HT-29 (cell line): ENCODE measurements around the gene ARF5. TPM values are rescaled to one million over a fixed set of nuclear protein-coding genes. Genes with fewer than 3 reads are reported as not detected.
"Not testable (repeated sequence)": the region's sequence is repeated elsewhere in the genome, so short reads cannot be mapped to it uniquely, and the experiment has no call there.

ENCODE experiments used
- DNase-seq: peaks from one replicate; pipeline ENCODE4 v3.0.0-alpha.2; 2015; ENCODE audit warnings: low spot score
- total RNA-seq: library from RNA; depleted of rRNA; stranded (reverse); fragments of >200 nt; shearing (Covaris generic); gene quantifications from 2 replicates; pipeline ENCODE4 v1.2.3, GENCODE V29; 2014; rRNA removed

ARF5 gene
- total RNA-seq = 349 and 366 TPM in 2 replicates

DNA sequence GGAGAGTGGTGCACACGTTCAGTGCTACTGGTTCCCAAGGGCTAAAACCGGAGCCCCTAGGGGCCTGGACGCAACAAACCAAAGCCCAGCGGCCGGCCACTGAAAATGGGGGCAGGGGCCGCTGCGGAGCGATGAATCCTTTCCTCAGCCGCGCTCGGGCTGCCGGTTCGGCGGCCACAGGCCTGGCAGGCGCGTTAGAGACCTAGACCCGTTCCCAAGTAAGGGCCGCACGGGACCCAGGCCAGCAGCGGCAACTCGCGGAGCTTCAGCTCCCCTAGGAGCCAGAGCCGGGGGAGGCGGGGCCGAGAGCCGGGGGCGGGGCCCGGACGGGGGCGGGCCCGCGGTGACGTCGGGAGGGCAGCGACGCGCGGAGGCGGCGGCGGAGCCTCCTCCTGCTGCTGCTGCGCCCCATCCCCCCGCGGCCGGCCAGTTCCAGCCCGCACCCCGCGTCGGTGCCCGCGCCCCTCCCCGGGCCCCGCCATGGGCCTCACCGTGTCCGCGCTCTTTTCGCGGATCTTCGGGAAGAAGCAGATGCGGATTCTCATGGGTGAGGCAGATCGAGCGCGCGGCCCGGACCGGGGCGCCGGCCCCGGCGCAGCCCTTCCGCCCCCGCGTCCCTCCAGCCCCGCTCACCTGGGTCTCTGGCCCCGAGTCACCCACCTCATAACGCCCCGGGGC is at the start of gene ARF5:
Gene ARF5 (plus strand): TSS at position 393 of the 678 bp plus-strand sequence. CDS start 88 bp downstream, at position 481.
- peak; percentile 87 for DNase-seq

DNA sequence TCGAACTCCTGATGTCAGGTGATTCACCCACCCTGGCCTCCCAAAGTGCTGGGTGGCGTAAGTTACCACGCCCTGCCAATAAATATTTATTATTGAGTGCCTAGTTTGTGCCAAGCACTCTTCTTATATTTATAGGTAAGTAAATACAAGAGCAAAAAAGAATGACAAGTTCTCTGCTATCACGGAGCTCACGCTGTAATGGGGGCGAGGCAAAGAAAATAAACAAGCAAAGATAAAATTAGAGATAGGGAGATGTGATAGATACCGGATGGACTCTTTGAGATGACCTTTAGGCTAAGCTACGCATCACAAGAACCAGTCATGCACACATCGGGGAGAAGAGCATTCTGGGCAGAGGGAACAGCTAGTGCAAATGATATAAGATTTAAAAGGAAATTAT is 49.1 kb upstream of the ARF5 start:
- no peak for DNase-seq

DNA sequence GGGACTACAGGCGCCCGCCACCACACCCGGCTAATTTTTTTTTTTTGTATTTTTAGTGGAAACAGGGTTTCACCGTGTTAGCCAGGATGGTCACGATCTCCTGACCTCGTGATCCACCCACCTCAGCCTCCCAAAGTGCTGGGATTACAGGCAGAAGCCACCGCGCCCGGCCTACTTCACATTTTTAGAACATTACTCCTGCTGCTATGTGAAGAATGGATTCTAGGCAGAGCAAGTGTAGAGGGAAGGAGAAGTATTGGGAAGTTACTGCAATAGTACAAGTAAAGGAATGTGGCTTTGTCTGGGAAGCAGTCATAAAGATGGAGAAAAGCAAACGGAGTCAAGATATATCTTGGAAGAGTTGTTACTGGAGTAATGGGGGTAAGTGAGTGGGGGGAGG is 47.8 kb upstream of the ARF5 start:
- DNase-seq = not testable (repeated sequence)

DNA sequence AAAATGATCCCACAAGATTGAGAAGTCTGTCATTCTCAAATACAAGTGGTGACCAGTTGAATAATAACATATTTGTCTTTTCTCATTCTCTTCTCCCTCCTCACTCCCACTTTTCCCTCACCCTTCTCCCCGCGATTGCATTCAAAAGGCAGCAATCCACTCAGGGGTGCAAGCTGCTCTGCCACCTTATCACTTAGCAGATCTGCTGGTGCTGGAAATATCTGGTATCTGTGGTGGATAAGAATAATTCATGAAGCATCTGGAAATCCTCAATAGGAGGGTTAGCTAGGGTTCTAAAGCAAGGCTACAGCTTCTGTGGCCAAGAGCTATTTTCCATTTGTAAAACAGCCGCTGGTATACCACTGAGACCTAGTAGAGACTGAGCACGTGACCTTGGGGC is 46.7 kb upstream of the ARF5 start:
- DNase-seq = no peak

DNA sequence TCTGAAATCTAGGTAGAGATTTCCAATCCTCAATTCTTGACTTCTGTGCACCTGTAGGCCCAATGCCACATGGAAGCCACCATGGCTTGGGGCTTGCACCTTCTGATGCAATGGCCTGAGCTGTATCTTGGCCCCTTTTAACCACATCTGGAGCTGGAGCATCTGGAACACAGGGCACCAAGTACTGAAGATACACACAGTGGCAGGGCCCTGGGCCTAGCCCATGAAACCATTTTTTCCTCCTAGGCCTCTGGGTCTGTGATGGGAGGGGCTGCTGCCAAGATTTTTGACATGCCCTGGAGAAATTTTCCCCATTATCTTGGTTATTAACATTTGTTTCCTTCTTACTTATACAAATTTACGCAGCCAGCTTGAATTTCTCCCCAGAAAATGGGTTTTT is 41.9 kb upstream of the ARF5 start:
- DNase-seq = no peak

DNA sequence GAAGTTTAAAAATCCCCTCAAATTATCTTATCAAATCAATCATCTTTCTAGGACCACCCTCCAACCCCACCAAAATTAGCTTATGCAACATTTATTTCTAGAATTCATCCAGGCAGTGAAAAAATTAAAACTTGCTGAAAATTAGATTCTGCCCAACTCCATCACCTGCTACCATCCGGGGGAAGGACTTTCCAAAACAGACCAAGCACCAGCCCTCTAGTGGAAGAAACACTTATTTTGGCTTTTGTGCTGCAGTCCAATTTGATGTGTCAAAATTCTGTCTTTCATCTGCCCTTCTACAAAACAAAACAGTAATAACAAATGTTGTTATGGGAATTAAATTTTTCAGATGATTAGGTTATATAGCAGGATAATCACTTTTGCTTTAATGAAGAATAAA is 38.0 kb upstream of the ARF5 start:
- DNase-seq = no peak

DNA sequence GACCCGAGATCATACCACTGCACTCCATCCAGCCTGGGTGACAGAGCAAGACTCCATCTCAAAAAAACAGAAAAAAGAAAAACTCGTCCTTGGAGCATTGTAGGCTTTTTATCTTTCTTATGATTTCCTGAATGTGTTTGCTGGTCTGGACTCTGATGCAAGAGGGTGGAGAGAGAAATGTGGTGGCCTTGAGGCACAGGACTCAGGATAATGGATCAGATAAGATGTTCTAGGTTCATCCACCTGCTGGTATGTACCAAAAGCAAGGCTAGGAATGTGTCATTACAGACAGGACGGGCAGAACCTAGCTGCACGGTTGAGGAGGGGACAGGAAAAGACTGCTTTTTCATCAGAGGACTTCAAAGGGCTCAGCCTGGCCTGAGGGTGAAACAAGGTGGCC is 36.3 kb upstream of the ARF5 start:
- DNase-seq = no peak

DNA sequence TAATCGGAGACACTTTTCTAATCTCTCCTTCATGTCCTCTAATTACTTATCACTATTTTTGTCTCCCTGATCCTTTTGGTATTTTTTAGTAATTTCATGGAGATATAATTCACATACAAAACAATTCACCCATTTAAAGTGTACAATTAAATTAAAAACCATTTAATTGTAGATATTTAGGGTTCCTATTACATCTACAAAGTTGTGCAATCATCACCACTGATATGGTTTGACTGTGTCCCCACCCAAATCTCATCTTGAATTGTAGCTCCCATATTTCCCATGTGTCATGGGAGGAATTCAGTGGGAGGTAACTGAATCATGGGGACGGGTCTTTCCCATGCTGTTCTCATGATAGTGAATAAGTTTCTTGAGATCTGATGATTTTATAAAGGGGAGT is 31.8 kb upstream of the ARF5 start:
- no peak for DNase-seq

DNA sequence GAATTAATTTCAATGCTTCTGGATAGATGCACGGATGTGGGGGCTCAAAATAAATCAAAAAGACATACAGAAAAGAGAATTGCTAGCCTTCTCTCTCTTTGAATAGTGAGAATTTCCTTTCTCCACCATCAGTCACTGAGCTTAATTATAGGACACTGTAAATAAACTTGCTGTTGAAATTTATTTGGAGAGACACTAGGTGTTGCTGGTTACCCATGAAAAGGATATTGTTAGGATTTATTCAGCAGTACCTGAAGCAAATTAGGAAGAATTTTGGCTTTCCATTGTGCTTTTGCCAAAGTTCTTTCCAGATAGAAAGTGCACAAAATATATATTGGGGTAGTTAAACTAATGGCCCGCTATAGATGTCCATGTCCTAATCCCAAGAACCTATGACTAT is 30.4 kb upstream of the ARF5 start:
- no peak for DNase-seq

DNA sequence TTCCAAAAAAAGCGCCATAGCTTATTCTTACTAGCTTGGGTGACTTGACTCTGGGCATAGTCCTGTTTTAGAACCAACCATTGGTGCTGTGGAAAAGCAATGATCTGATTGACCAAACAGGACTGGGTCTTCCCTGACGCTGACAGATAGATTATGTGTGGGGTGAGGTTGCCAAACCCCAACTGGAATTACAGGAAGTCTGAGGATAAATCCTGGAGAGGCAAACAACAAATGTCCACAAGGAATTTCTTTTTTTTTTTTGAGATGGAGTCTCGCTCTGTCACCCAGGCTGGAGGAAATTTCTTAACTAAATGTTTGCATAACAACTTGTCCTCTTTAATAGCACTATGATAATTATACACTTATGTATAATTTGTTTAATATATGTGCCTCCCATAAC is 22.0 kb upstream of the ARF5 start:
- no peak for DNase-seq

DNA sequence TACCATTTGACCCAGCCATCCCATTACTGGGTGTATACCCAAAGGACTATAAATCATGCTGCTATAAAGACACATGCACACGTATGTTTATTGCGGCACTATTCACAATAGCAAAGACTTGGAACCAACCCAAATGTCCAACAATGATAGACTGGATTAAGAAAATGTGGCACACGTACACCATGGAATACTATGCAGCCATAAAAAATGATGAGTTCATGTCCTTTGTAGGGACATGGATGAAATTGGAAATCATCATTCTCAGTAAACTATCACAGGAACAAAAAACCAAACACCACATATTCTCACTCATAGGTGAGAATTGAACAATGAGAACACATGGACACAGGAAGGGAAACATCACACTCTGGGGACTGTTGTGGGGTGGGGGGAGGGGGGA is 20.2 kb upstream of the ARF5 start:
- DNase-seq = not testable (repeated sequence)

DNA sequence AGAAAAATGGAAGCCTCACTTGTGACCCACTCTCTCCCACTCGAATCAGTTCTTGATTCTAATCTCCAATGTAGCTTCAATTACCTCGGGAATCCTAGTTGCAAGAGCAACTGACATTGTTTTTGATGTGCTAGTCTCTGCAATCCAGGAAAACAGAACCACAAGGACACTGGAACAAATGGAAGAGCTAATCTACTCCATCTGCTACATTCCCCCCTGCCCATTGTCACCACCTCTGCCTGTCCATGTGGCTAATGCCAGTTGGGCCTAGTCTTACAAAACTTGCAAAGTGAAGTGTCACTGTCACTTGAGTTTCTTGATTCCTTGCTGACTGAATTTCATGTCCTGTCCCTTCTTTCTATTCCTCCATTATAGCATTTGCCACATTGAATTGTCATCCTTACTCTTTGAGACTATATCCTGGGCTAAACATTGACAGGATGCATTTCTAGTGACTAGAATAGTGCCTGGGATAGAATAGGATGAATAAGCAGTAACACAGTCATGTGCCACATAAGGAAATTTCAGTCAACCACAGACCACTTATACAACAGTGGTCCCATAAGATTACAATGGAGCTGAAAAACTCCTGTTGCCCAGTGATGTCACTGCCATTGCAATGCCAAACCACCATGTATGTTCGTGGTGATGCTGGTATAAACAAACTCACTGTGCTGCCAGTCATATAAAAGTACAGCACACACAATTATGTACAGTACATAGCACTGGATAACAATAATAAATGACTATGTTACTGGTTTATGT is 16.3 kb upstream of the ARF5 start:
- DNase-seq = no peak

DNA sequence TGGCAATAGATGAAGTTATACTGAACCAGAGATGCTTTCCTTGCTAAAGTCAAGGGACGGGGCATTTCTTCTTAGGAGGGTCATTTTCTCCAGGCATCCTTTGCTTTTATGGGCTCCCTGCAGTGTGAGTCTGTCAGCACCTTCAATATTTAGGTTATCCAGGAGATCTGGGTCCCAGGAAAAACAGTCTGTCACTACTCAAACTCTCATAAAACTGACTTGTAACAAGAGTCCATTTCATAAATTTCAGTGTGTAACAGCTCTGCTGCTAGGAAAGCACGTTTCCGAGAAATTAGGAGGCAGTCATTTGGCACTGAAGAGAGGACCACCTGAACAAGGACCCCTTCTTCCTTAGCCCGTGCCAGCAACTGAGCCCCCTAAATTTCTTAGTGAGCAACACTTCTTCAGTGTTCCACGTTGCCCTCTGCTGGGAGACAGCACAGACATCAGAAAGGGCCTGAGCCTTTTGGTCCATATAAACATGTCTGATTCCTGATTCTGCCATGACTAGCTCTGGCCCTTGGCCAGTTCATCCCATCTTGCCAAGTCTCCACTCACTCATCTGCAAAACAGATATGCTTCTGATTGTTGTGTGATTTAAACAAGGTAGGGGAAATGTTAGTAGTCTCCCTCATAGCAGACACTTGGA is 10.1 kb upstream of the ARF5 start:
- no peak for DNase-seq

DNA sequence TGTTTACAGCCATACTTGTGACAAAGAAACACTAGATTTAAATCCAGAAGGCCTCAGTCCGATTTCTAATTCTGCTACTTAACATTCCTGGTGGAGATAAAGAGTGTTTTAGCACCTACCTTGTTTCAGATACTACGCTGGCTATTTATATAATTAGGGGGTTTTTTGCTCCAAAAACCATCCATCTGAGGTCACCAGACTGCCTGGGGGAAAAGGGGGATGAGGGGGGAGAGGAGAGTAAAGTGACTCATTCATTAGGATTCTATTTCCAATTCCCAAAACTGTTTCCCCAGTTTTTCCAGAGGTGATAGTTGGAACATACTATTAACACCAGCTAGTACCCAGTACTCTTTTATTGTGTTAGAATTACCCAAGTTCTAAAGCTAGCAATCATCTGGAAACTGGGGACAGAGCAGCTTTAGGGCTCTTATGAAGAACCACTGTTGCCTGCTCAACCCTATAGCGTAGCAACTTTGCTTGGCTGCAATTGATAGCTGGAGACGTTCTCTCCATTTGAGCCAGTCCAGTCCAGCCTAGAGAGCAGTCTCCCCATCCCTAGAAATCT is 9.4 kb upstream of the ARF5 start:
- no peak for DNase-seq

DNA sequence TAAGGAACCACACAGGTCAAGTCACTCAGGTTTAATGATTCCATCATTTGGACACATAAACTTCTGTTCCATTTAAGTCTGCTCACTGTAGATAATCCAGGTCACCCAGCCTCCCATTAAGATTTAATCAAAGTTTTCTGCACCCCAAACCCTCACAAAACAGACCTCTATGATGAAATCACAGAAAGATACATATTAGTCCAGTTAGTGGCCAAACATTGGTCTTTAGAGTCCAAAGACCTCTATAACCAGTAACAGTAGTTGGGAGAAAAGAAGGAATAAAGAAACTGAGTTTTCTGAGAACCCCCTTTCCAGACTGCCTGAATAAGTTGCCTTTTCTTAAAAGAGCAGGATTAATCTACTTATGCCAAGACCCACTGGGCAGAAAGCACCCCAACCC is 7.6 kb upstream of the ARF5 start:
- DNase-seq = no peak

DNA sequence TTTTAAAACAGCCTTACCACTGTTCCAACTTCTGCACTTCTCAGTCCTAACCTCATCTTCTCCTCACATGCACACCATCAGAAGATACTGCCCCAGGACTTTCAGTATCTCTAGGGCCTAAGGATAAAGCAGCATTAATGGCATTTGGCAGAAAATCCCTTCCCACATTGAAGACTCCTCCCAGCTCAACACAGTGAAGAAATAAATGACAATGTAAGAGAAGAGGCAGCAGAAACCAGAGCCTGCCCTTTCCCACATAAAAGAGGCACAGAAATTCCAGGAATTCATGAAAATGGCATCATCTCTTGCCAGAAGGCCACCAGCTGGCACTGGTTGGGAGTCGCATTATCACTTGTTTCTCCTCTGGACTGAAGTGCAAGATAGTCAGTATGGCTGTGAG is 6.5 kb upstream of the ARF5 start:
- no peak for DNase-seq

DNA sequence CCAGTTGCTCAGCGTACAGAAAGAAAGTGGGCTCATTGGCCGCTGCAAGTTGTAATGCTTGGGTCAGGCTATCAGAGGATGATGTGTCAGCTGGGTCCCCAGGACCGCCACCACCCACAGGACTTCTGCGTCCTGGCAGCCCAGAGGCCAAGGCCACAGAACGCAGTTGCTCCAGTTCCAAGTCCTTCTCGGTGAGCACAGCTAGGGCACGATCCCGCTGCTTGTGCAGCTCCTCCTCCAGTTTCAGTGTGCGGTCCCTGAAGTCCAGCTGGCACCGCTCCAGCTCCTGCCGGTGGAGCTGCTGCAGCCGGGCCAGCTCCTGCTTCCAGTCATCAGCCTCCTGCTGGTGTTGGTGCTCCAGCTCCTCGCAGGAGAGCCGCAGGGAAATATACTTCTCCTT is 5.8 kb upstream of the ARF5 start:
- no peak for DNase-seq

DNA sequence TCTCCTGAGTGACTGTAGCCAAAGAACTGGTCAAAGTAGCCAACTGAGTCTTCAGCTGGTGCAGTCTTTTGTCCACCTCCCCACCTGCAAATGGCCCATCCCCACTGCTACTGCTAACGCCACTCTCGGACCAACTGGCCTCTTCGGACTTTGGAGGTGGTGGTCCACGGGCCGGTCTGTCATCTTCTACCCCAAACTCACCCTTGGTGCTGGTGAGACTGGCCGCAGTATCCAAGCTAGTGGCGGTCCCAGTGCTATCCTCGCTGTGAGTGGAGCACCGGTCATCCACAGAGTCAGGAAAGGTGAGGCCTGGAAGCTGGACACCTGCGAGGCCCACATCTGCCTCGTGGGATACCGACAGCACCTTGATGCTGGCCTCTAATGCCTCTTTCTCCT is 3.6 kb upstream of the ARF5 start:
- DNase-seq = no peak

DNA sequence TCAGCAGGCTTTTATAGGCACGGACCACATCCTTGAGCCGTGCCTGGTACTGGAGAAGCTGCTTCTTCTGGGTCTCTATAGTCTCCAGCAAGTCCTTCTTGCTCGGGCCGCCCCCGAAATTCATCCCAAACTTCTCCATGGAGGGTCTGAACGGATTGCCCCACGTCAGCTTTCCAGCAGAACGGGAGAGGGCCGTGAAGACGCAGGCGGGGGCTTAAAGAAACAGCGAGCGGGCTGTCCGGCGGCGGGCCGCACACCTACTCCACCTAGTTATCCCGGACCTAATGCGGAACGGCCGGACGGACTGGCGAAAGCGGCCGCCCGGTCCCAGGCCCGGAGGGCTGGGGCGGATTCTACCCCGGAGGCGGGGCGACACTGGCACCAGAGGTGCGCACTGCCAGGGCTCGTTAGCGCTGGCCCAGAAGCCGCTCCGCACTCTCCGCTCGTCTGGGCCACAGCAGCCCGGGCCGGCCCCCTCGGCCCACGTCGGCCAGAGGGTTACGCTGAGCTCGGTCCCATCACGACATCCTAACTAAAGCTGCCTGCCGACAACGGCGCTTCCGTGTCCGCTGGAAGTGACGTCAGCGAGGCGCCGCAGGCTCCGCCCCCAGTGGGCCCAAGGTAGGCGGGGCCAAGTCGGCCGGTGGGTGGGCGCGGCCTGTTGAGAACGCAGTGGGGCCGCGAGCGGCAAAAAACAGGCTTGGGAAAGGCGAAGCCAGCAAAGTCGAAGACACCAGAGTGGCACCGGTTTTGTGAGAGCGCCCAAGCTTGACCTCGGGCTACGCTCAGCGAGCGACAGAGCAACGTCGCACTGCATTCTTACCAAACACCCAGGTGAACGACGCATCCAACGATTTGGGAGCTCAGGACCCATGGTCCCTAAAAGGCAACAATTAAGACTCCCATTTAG is 2.9 kb upstream of the ARF5 start, which contains the start of gene GCC1:
Gene GCC1 (minus strand): TSS at position 553 of the 910 bp plus-strand sequence. CDS start 414 bp downstream, at position 139.
- peak; percentile 92 for DNase-seq

DNA sequence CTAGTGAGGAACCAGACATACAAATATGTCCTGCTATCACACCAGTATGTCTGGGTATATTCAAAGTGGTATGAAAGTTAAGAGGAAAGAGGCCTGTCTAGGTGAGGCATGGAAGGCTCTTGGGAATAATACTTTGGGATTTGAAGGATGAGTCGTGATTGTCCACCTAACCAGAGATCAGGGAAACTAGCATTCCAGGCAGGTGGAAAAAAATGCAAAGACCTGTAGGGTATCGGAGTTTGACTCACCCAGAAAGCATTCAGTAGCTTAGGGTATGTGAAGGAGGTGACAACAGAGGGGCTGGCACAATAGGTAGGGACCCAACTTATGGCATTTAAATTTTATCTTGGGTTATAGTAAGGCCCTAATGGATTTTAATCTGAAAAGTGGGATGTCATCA is 1.9 kb upstream of the ARF5 start:
- DNase-seq = no peak

DNA sequence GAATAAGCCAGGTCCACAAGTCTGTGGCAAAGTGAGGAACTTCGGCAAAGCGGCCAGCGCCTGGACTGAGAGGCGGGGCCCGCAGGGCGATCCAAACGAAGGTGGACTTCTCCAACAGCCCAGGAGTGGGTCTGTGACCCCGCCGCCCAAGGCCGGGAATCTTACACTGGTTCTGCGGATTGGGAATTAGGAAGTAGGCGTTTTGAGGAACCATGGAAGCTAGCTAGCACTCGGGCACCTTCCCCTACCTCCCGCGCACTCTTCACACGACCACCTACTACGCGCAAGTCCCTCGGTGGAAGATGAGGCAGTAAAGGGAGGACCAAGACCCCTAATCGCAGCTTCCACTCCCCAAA is 570 bp upstream of the ARF5 start:
- DNase-seq = no peak
